Upper lobe of right lung (tissue), 1 donor: ENCODE data around the gene BFSP2. TPM values are rescaled to one million over a fixed set of nuclear protein-coding genes. Genes with fewer than 3 reads are reported as not detected.

Experiments used
- ATAC-seq: fragments of 200-7000 bp; cut with Tn5 transposase; one replicate; pipeline ENCODE4 v1.9.1; 2020; ENCODE audit warnings: mild to moderate bottlenecking, moderate library complexity
- DNase-seq: peaks from one replicate; pipeline ENCODE4 v3.0.0-alpha.2; 2020
- H3K27ac ChIP-seq: fragments of 200-600 bp; one replicate; pipeline ENCODE4 v1.8.0; 2022
- H3K27me3 ChIP-seq: fragments of 200-600 bp; one replicate; pipeline ENCODE4 v1.8.0; 2022; ENCODE audit warnings: mild to moderate bottlenecking
- H3K36me3 ChIP-seq: fragments of 200-600 bp; one replicate; pipeline ENCODE4 v1.8.0; 2022
- H3K4me1 ChIP-seq: fragments of 200-600 bp; one replicate; pipeline ENCODE4 v1.8.0; 2022
- H3K4me3 ChIP-seq: fragments of 200-600 bp; one replicate; pipeline ENCODE4 v1.8.0; 2022; ENCODE audit warnings: mild to moderate bottlenecking
- H3K9me3 ChIP-seq: fragments of 200-600 bp; one replicate; pipeline ENCODE4 v1.8.0; 2022
- CTCF ChIP-seq: fragments of 200-600 bp; IDR thresholded peaks from one replicate; pipeline ENCODE4 v1.8.0; 2022; ENCODE audit warnings: antibody characterized with exemption
- intact Hi-C: fragments of 100-400 bp; cut with DNase I; formaldehyde crosslinking; loops from one replicate; pipeline ENCODE4 v1.11.0; 2022
- total RNA-seq: library from RNA; stranded (reverse); fragmentation: NEBNext Ultra II Directional; extraction: Animal tissue kit (Norgen Biotek cat#: 25700); gene quantifications from one replicate; pipeline ENCODE4 v1.2.1, GENCODE V29; 2021
- donor health status: DM: no; HTN: yes; CAD: no; lungs with severe emphysema.

BFSP2 gene
- total RNA-seq, 1 donor from 2014 or later, result not detected

DNA sequence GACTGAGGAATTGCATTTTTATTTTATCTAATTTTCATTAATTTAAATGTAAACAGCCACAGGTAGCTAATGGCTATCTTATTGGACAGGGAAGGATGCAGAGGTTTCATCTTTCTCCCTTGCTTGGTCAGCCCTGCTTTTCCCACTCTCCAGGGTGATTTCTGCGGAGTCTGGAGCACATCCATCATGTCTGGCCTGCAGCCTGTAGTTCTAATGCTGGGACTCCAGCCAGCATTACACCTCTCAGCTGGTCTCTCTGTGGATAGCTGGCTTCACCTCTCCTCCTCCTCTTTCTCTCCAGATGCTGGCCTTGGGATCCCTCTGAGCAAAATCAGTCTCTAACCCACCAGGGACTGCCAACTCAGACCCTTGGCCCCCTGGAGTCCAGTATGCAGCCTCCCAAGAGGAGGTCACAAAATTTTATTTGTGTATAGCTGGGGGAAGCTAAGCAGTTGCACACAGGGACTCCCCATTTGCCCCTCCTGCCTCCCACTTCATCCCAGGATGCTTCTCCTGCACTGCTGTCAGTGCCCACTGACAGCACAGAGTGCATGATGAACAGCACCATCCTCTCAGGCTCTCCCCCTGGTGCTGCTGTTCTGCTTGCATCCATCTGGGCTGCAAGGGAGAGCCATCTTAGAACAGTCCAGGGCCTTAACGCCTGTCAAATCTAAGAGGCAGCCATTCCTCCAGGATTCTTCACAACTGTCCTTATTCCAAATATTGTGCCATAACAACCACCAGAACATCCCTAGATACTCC is 1.7 kb downstream of the BFSP2 start:
- ATAC-seq, result no peak
- no peaks in the 10 kb centered on the region for H3K9me3 ChIP-seq
- no peak overlapping the region for H3K4me3 ChIP-seq
- H3K4me1 ChIP-seq, result no peaks in the 10 kb centered on the region
- H3K27me3 ChIP-seq, result no peaks in the 10 kb centered on the region
- DNase-seq, result no peak
- no peak overlapping the region for H3K27ac ChIP-seq
- intact Hi-C loops, result no loop called here
- no peaks in the 10 kb centered on the region for H3K36me3 ChIP-seq
- no peak for TF ChIP-seq CTCF

- no peak for TF ChIP-seq CTCF
- ATAC-seq (no peak), DNase-seq (no peak)
- no peaks in the 10 kb centered on the region for H3K9me3 ChIP-seq
- H3K27me3 ChIP-seq, result no peaks in the 10 kb centered on the region
- H3K36me3 ChIP-seq, result no peaks in the 10 kb centered on the region
- H3K4me1 ChIP-seq, result no peaks in the 10 kb centered on the region
- intact Hi-C loops, result no loop called here
- H3K27ac ChIP-seq, result no peak overlapping the region
- no peak overlapping the region for H3K4me3 ChIP-seq
Measured at GRCh38 chr3:133404920-133405319, 5.1 kb downstream of the BFSP2 start.

DNA sequence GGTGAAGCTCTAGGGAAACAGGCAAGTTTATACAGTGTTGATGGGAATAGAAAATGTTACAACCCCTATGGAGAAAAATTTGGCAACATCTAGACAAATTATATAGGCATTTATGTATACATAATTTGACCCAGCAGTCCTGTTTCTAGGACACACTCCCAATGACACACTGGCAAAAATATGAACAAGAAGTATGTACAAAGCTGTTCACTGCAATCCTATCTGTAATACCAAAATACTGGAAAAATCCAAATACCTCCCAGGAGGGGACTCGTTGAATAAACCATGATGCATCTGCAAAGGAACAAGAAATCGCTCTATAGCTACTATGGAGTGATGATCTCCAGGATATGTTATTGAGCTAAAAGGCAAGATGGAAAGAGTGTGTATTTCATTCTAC is 8.5 kb downstream of the BFSP2 start:
- TF ChIP-seq CTCF, result no peak
- intact Hi-C loops, result no loop called here

DNA sequence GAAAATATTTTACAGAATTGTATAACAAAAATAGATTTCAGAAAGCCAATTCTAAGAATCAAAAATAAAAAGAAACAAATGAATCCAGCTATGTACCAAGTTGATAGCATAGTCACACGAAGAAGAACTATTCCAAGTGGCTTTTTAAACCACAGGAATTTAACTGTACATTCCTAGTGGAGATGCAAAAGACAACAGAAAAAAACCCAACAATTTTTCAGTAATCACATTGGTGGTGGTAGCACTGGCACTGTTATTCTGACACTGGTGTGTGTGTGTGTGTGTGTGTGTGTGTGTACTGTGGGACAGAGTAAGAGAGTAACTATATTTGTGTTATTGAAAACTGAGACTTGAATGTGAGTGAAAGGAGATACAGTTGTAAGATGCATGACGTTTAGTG is 9.1 kb downstream of the BFSP2 start:
- Histone ChIP-seq H3K9me3 (no peaks in the 10 kb centered on the region), H3K4me3 (no peak overlapping the region), H3K36me3 (no peaks in the 10 kb centered on the region), H3K27ac (no peak overlapping the region), H3K27me3 (no peaks in the 10 kb centered on the region), H3K4me1 (no peaks in the 10 kb centered on the region)
- intact Hi-C loops, result no loop called here
- no peak for TF ChIP-seq CTCF
- DNase-seq, result no peak
- no peak for ATAC-seq

More for the DNA sequence above, 8.5 kb downstream of the BFSP2 start:
- H3K9me3 ChIP-seq, result no peaks in the 10 kb centered on the region
- no peaks in the 10 kb centered on the region for H3K27me3 ChIP-seq
- H3K4me1 ChIP-seq, result no peaks in the 10 kb centered on the region
- no peak overlapping the region for H3K27ac ChIP-seq
- no peak for ATAC-seq
- H3K36me3 ChIP-seq, result no peaks in the 10 kb centered on the region
- no peak for DNase-seq
- no peak overlapping the region for H3K4me3 ChIP-seq

DNA sequence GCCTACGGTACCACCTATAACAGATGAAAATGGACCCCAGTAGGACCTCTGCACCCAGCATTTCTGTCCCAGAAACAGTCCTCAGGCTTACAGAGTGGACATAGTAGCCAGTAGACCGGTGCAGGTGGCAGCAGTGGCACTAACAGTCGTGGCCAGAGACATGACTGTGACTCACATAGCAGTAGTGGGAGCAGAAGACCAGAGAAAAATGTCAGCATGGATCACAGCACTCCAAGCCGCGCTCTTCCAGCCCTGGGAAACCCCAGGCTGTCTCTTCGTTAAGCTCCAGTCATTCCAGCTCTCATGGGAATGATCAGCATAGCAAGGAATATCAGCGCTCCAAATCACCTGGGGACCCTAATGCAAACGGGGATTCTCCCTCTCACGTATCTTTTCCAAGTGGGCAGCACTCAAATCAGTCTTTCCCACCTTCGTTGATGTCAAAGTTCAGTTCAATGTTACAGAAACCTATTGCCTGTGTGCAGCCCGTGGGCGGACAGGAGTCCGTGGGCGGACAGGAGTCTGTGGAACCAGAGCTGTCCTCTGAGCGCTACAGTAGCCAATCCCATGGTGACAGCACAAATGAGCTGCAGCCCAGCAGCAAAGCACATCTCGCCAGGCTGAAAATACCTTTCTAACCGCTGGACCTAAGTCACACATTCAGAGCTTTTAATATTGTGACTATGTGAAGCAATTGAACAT is 10.5 kb downstream of the BFSP2 start:
- Histone ChIP-seq H3K36me3 (no peaks in the 10 kb centered on the region), H3K27me3 (no peaks in the 10 kb centered on the region), H3K4me1 (no peaks in the 10 kb centered on the region), H3K27ac (no peak overlapping the region), H3K4me3 (no peak overlapping the region), H3K9me3 (no peaks in the 10 kb centered on the region)
- TF ChIP-seq CTCF, result no peak
- DNase-seq (no peak), ATAC-seq (no peak)
- intact Hi-C loops, result no loop called here
